Raji (cell line): ENCODE results near the gene TPBGL.

Experiments
- POLR2A ChIP-seq: IDR thresholded peaks from 2 replicates; pipeline ENCODE4 v1.6.1; 2011; ENCODE audit warnings: low read depth, low read length, control low read depth; ENCODE audit not compliant: insufficient read depth

Gene TPBGL

GRCh38 chr11:75270896-75271418 is 30.4 kb downstream of the TPBGL start:
- no peak for TF ChIP-seq POLR2A

GRCh38 chr11:75271730-75272129 is 31.2 kb downstream of the TPBGL start:
- TF ChIP-seq POLR2A = no peak

GRCh38 chr11:75272391-75272790 is 31.8 kb downstream of the TPBGL start:
- TF ChIP-seq POLR2A = no peak

- TF ChIP-seq POLR2A = no peak
Measured at GRCh38 chr11:75272821-75273301, 32.3 kb downstream of the TPBGL start.

- TF ChIP-seq POLR2A = no peak
Measured at GRCh38 chr11:75273411-75274391, 33.1 kb downstream of the TPBGL start.

GRCh38 chr11:75275581-75275980 is 35.0 kb downstream of the TPBGL start:
- no peak for TF ChIP-seq POLR2A

- TF ChIP-seq POLR2A = no peak
Measured at GRCh38 chr11:75276186-75276585, 35.6 kb downstream of the TPBGL start.

GRCh38 chr11:75276686-75277085 is 36.1 kb downstream of the TPBGL start:
- TF ChIP-seq POLR2A = no peak

GRCh38 chr11:75277211-75277805 is 36.7 kb downstream of the TPBGL start:
- TF ChIP-seq POLR2A = no peak

- TF ChIP-seq POLR2A = no peak
Measured at GRCh38 chr11:75277991-75278790, 37.6 kb downstream of the TPBGL start.

- TF ChIP-seq POLR2A = no peak
Measured at GRCh38 chr11:75279273-75279672, 38.7 kb downstream of the TPBGL start.

- TF ChIP-seq POLR2A = no peak
Measured at GRCh38 chr11:75280227-75280701, 39.7 kb downstream of the TPBGL start.

- TF ChIP-seq POLR2A = no peak
Measured at GRCh38 chr11:75280770-75281468, 40.3 kb downstream of the TPBGL start.

- TF ChIP-seq POLR2A = no peak
Measured at GRCh38 chr11:75281469-75282095, 41.0 kb downstream of the TPBGL start.
